SK-N-SH (cell line): Measurements from ENCODE around the gene TRIP11. TPM values are rescaled to one million over a fixed set of nuclear protein-coding genes. Genes with fewer than 3 reads are reported as not detected.
A peak's percentile ranks its signal among the peaks of the same experiment; 100 is the strongest.

ENCODE experiments used
- CTCF ChIA-PET: fragments of 300-600, 350-600 bp; formaldehyde crosslinking; extraction: SDS; loops from one replicate; lab custom pipeline; 2021; lab: Yijun Ruan, JAX
- POLR2A ChIA-PET: fragments of 350-600 bp; sonication (Branson Sonifier 250); formaldehyde crosslinking; extraction: SDS; loops from one replicate; lab custom pipeline; 2020; ENCODE audit warnings: antibody characterized with exemption, inconsistent platforms; lab: Yijun Ruan, JAX
- DNase-seq: peaks from one replicate; pipeline ENCODE4 v3.0.0; 2012
- H2AFZ ChIP-seq: fragments of 200-600 bp; sonication (generic); 2 replicates; pipeline ENCODE4 v1.8.1; 2016; ENCODE audit warnings: antibody characterized with exemption, mild to moderate bottlenecking, low read depth
- H3F3A ChIP-seq: fragments of 200-600 bp; sonication (generic); replicated peaks from 2 replicates; pipeline ENCODE3; 2016; ENCODE audit warnings: antibody characterized with exemption, mild to moderate bottlenecking; ENCODE audit not compliant: insufficient read depth
- H3K27ac ChIP-seq, 2 experiments: fragments of 200-500 bp in 1 of 2; fragments of 200-600 bp in 1 of 2; sonication (Bioruptor generic) in 1 of 2; sonication (generic), shearing (Covaris generic) in 1 of 2; 2 replicates each; pipeline versions ENCODE4 v1.5.1 to v1.6.1; 2014 to 2016; ENCODE audit warnings: low read depth in 2 of 2, inconsistent platforms in 1 of 2, low read length in 1 of 2, mild to moderate bottlenecking in 1 of 2, mixed read lengths in 1 of 2
- H3K27me3 ChIP-seq: fragments of 200-600 bp; sonication (generic), shearing (Covaris generic); 2 replicates; pipeline ENCODE4 v1.6.1; 2016; ENCODE audit warnings: mixed run types; ENCODE audit not compliant: insufficient read depth
- H3K36me3 ChIP-seq, 2 experiments: fragments of 200-500 bp in 1 of 2; fragments of 200-600 bp in 1 of 2; sonication (Bioruptor generic) in 1 of 2; sonication (generic) in 1 of 2; replicated peaks in 1 of 2; 2 replicates each; pipeline versions ENCODE3 to v1.5.1; 2014 to 2016; ENCODE audit warnings: low read length in 1 of 2, mild to moderate bottlenecking in 1 of 2; ENCODE audit not compliant: insufficient read depth in 2 of 2, control insufficient read depth in 1 of 2
- H3K4me1 ChIP-seq, 2 experiments: fragments of 200-500 bp in 1 of 2; fragments of 200-600 bp in 1 of 2; sonication (Bioruptor generic) in 1 of 2; sonication (generic), shearing (Covaris generic) in 1 of 2; 2 replicates each; pipeline versions ENCODE4 v1.5.1 to v1.6.1; 2014 to 2016; ENCODE audit warnings: low read depth in 1 of 2, low read length in 1 of 2, mixed run types in 1 of 2; ENCODE audit not compliant: insufficient read depth in 2 of 2, control insufficient read depth in 1 of 2
- H3K4me2 ChIP-seq: fragments of 200-600 bp; sonication (generic), shearing (Covaris generic); 2 replicates; pipeline ENCODE4 v1.6.1; 2017; ENCODE audit warnings: mixed run types
- H3K4me3 ChIP-seq, 2 experiments: fragments of 200-500 bp in 1 of 2; fragments of 200-600 bp in 1 of 2; sonication (Bioruptor generic) in 1 of 2; sonication (generic), shearing (Covaris generic) in 1 of 2; 2 replicates each; pipeline versions ENCODE4 v1.5.1 to v1.8.1; 2014 to 2016; ENCODE audit warnings: low read depth in 2 of 2, inconsistent platforms in 1 of 2, low read length in 1 of 2, mild to moderate bottlenecking in 1 of 2, mixed read lengths in 1 of 2, moderate library complexity in 1 of 2
- H3K79me2 ChIP-seq: fragments of 200-600 bp; sonication (generic); 2 replicates; pipeline ENCODE4 v1.8.1; 2017; ENCODE audit warnings: mild to moderate bottlenecking; ENCODE audit not compliant: insufficient read depth
- H3K9ac ChIP-seq: fragments of 200-600 bp; sonication (generic); 2 replicates; pipeline ENCODE4 v1.6.1; 2017; ENCODE audit warnings: mixed run types
- H3K9me2 ChIP-seq: fragments of 200-600 bp; sonication (generic); 2 replicates; pipeline ENCODE4 v1.6.1; 2017; ENCODE audit warnings: mixed run types
- H3K9me3 ChIP-seq: fragments of 200-600 bp; sonication (generic); 2 replicates; pipeline ENCODE4 v1.6.1; 2017; ENCODE audit warnings: mixed run types, mild to moderate bottlenecking, moderate library complexity
- H4K20me1 ChIP-seq: fragments of 200-600 bp; sonication (generic); 2 replicates; pipeline ENCODE4 v1.6.1; 2017; ENCODE audit warnings: mild to moderate bottlenecking, mixed run types; ENCODE audit not compliant: insufficient read depth
- CHD2 ChIP-seq: fragments of 150-350 bp; IDR thresholded peaks from 2 replicates; pipeline ENCODE4 v1.6.1; 2018; ENCODE audit warnings: low read length; ENCODE audit not compliant: partially characterized antibody
- FOXM1 ChIP-seq: IDR thresholded peaks from 2 replicates; pipeline ENCODE4 v1.4.0; 2012; ENCODE audit warnings: low read depth, mild to moderate bottlenecking
- GATA2 ChIP-seq: sonication (generic); formaldehyde crosslinking; IDR thresholded peaks from 2 replicates; pipeline ENCODE4 v1.5.0; 2020; ENCODE audit warnings: mild to moderate bottlenecking, missing genetic modification reagents
- MEF2A ChIP-seq: IDR thresholded peaks from 2 replicates; pipeline ENCODE4 v1.4.0; 2012; ENCODE audit warnings: low read depth, borderline replicate concordance
- NFIC ChIP-seq: IDR thresholded peaks from 2 replicates; pipeline ENCODE4 v1.4.0; 2012; ENCODE audit warnings: borderline replicate concordance
- RAD21 ChIP-seq: IDR thresholded peaks from 2 replicates; pipeline ENCODE4 v1.6.1; 2012; ENCODE audit warnings: mild to moderate bottlenecking, low read length
- SIN3A ChIP-seq: IDR thresholded peaks from 2 replicates; pipeline ENCODE4 v1.6.1; 2012; ENCODE audit warnings: low read depth, mild to moderate bottlenecking, low read length, moderate library complexity, borderline replicate concordance
- TAF1 ChIP-seq: IDR thresholded peaks from 2 replicates; pipeline ENCODE4 v1.6.1; 2012; ENCODE audit warnings: low read depth, mild to moderate bottlenecking, low read length, moderate library complexity, borderline replicate concordance
- TCF12 ChIP-seq: IDR thresholded peaks from 2 replicates; pipeline ENCODE4 v1.4.0; 2012
- TEAD4 ChIP-seq: IDR thresholded peaks from 2 replicates; pipeline ENCODE4 v1.4.0; 2012; ENCODE audit warnings: mild to moderate bottlenecking, borderline replicate concordance; ENCODE audit not compliant: insufficient read depth
- YY1 ChIP-seq: IDR thresholded peaks from 2 replicates; pipeline ENCODE4 v1.4.0; 2012; ENCODE audit warnings: low read depth, mild to moderate bottlenecking
- WGBS: methylation state at CpG from one replicate; pipeline ENCODE4 v1.1.6; 2017; ENCODE audit warnings: low lambda C conversion rate; 5-methylcytosine and 5-hydroxymethylcytosine counted together
- polyA plus RNA-seq, 3 experiments: library from polyadenylated mRNA; depleted of rRNA; stranded (reverse); fragments of >200 nt; gene quantifications; 2 replicates each; pipeline ENCODE4 v1.2.3, GENCODE V29; 2012
- TF ChIP-seq, protein P1 (sequence below): IDR thresholded peaks from 2 replicates; pipeline ENCODE4; 2012
- TF ChIP-seq, protein P2 (sequence below): IDR thresholded peaks from 2 replicates; pipeline ENCODE4 v1.4.0; 2012; ENCODE audit warnings: low read depth

The TRIP11 gene
- polyA plus RNA-seq, 1 of the 3 experiments (the other 2 are of a cell fraction) = 4.6 TPM

DNA sequence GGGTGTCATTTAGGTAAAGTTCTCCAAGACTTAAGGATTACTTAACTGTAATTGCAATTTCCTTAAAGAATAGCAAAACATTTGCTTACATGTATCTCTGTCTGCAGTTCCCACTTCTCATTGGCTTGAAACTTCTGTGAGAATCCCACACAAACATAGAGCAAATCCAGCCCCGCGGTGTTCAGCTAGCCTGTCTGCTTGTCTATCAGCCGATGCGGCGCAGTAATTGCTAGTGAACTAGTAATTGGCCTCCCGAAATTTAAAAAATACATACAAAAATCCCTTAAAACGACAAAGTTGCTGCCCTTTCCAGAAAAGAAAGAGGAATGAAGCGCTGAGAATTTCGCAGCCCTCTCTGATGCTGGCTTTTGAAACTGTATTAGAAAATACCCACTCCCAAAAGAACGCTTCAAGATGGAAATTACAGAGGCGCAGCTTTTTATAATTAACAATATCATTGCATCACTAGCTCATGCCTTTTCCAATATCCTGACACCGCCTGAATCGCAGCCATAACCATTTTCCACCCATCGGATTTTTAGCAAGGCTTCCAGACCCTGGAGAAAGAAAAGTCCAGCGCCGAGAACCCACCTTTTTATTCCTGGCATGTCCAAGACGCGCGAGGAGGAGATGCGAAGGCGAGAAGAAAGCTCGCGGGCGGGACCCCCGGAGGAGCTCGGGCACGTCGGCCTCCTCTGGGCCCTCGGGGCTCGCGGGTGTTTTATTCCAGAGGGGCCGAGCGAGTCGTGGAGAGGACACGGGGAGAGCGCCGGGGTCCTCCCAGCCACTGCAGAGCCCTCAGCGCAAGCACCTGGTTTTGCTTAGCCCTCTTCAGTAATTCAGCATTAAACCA, 93.0 kb downstream of the TRIP11 start:
- H2AFZ ChIP-seq = peak overlapping the region; percentile 93
- TF ChIP-seq MEF2A = no peak
- no peak; the same call in 1 of the 2 replicates for TF ChIP-seq YY1
- TF ChIP-seq FOXM1 = no peak
- H3K4me2 ChIP-seq = peak overlapping the region; percentile 93
- H3K36me3 ChIP-seq = peaks cover 1 to 5% of the 10 kb centered on the region in 2 experiments
- no peaks in the 10 kb centered on the region for H3K9me2 ChIP-seq
- ChIA-PET POLR2A (no interaction called here), CTCF (interaction anchor here (1.0 to 1.5 kb wide), 3 partner anchors 11 to 50 kb away, joined by 3 to 4 read pairs (median 4); no protein-coding TSS in a partner anchor)
- peak overlapping the region; percentile 68 to 75; a peak in 3 of 4 replicates for H3K27ac ChIP-seq
- peak overlapping the region; percentile 66 for H3K4me3 ChIP-seq
- H3K4me1 ChIP-seq = peaks cover 3 to 11% of the 10 kb centered on the region in 2 experiments; a peak in 2 of 4 replicates
- DNase-seq = no peak
- H3K9me3 ChIP-seq = no peaks in the 10 kb centered on the region
- WGBS = 17% methylated on average over 32 of the region's 38 CpGs
- peak overlapping the region; percentile 84 for H3K9ac ChIP-seq
- no peaks in the 10 kb centered on the region for H3K27me3 ChIP-seq
- H3F3A ChIP-seq = peaks cover 16% of the 10 kb centered on the region
- H3K79me2 ChIP-seq = peaks cover 38% of the 10 kb centered on the region
- no peaks in the 10 kb centered on the region for H4K20me1 ChIP-seq

DNA sequence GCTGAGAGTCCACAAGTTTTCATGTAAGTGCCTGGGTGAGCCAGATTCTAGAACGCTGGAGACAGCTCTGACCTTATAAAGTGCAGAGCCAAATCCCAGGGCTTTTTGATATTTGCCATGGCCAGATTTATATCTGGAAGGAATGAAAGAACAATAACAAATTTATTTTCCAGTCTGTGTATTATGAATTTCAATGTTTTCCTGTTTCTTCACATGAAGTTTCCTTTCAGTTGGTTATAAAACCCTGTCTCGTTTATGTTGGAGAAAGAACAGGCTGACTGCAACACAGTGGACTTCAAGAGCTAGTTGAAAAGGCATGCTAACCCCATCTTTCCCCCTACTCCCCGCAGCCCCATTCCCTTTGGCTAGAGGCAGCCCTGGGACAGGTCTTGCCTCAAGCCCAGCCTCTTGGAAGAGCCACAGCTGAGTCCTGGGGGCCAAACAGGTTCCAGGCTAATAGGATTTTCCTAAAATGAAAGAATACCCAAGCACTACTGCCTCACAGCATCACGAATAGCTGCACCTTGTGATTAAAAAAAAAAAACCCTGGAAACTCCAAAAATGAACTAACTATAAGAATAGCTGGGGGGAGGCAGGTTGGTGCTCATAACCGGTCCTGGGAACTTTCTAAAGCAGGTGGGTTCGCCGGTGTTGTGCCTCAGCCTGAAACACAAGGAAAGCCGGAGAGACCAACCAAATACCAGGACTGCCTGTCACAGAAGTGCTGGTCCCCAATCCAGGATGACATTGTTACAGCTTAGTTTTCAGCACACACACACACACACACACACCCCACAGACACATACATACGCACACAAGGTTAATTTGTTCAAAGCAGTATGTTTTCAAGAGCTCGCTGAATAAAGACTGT, 93.9 kb downstream of the TRIP11 start:
- Histone ChIP-seq H3K79me2 (peaks cover 42% of the 10 kb centered on the region), H3K4me3 (peak overlapping the region; percentile 66; a peak in 3 of 4 replicates), H2AFZ (peak overlapping the region; percentile 37; the same call in 1 of the 2 replicates), H3F3A (peaks cover 16% of the 10 kb centered on the region), H3K9ac (peak overlapping the region; percentile 84; the same call in 1 of the 2 replicates), H3K9me3 (no peaks in the 10 kb centered on the region), H3K27me3 (no peaks in the 10 kb centered on the region), H3K36me3 (peaks cover 10% of the 10 kb centered on the region in 2 experiments), H3K9me2 (no peaks in the 10 kb centered on the region), H3K4me1 (peaks cover 3 to 11% of the 10 kb centered on the region in 2 experiments; a peak in 2 of 4 replicates), H3K4me2 (peak overlapping the region; percentile 93), H4K20me1 (no peaks in the 10 kb centered on the region), H3K27ac (peak overlapping the region in 1 of 2 experiments; percentile 68; a peak in 2 of 4 replicates)
- no peak for DNase-seq
- POLR2A ChIA-PET = no interaction called here
- CTCF ChIA-PET = interaction anchor here (1.2 to 1.5 kb wide), 2 partner anchors 13 to 51 kb away, joined by 3 to 4 read pairs; no protein-coding TSS in a partner anchor
- WGBS = 31% methylated on average over 10 of the region's 10 CpGs
- TF ChIP-seq, protein P1, sequence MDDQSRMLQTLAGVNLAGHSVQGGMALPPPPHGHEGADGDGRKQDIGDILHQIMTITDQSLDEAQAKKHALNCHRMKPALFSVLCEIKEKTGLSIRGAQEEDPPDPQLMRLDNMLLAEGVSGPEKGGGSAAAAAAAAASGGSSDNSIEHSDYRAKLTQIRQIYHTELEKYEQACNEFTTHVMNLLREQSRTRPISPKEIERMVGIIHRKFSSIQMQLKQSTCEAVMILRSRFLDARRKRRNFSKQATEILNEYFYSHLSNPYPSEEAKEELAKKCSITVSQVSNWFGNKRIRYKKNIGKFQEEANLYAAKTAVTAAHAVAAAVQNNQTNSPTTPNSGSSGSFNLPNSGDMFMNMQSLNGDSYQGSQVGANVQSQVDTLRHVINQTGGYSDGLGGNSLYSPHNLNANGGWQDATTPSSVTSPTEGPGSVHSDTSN = no peak
- peak; percentile 6; the same call in 1 of the 2 replicates for TF ChIP-seq TCF12

DNA sequence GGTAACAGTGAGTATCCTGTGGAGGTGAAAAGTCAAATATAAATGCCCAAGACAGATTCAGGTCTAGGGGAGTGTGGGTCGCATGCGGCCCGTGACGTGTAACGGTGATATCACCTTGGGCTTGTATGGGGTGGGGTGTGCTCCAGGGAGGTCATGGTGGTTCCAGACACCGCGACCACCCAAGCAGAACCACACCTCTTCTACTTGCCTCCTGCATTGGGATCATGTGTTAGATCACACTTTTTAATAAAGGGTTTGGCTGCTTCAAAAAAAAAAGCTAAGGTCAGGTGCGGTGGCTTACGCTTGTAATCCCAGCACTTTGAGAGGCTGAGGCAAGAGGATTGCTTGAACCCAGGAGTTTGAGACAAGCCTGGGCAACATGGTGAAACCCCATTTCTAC, 96.9 kb downstream of the TRIP11 start:
- Histone ChIP-seq H3K4me2 (no peak overlapping the region), H3F3A (peaks cover 4% of the 10 kb centered on the region), H4K20me1 (no peaks in the 10 kb centered on the region), H3K27me3 (no peaks in the 10 kb centered on the region), H3K36me3 (peaks cover 20 to 29% of the 10 kb centered on the region in 2 experiments), H3K9ac (no peak overlapping the region), H3K9me2 (no peaks in the 10 kb centered on the region), H3K4me1 (peaks cover 3 to 11% of the 10 kb centered on the region in 2 experiments; a peak in 2 of 4 replicates), H2AFZ (no peak overlapping the region), H3K27ac (no peak overlapping the region), H3K4me3 (no peak overlapping the region), H3K79me2 (peaks cover 46% of the 10 kb centered on the region), H3K9me3 (no peaks in the 10 kb centered on the region)
- TF ChIP-seq GATA2 (CRISPR knock-in tag) = no peak
- no peak for TF ChIP-seq RAD21
- no peak for TF ChIP-seq TAF1
- TF ChIP-seq SIN3A = no peak
- no peak for TF ChIP-seq CHD2
- TF ChIP-seq TEAD4 = no peak
- TF ChIP-seq NFIC = no peak
- TF ChIP-seq, protein P2, sequence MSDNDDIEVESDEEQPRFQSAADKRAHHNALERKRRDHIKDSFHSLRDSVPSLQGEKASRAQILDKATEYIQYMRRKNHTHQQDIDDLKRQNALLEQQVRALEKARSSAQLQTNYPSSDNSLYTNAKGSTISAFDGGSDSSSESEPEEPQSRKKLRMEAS = no peak
- DNase-seq = no peak
- ChIA-PET POLR2A (no interaction called here), CTCF (no interaction called here)
- WGBS = 97% methylated on average over 9 of the region's 9 CpGs
